ENCODE results near the gene AKAP1. TPM values are rescaled to one million over a fixed set of nuclear protein-coding genes. Genes with fewer than 3 reads are reported as not detected.

AKAP1 gene
- total RNA-seq, 1 donor from 2014 or later = 29.8 TPM

GRCh38 chr17:57168695-57169094, 83.6 kb downstream of the AKAP1 start:
- H3K4me3 ChIP-seq (ENCODE audit: low read depth, low read length) = no peak overlapping the region
- TF ChIP-seq, protein P1, sequence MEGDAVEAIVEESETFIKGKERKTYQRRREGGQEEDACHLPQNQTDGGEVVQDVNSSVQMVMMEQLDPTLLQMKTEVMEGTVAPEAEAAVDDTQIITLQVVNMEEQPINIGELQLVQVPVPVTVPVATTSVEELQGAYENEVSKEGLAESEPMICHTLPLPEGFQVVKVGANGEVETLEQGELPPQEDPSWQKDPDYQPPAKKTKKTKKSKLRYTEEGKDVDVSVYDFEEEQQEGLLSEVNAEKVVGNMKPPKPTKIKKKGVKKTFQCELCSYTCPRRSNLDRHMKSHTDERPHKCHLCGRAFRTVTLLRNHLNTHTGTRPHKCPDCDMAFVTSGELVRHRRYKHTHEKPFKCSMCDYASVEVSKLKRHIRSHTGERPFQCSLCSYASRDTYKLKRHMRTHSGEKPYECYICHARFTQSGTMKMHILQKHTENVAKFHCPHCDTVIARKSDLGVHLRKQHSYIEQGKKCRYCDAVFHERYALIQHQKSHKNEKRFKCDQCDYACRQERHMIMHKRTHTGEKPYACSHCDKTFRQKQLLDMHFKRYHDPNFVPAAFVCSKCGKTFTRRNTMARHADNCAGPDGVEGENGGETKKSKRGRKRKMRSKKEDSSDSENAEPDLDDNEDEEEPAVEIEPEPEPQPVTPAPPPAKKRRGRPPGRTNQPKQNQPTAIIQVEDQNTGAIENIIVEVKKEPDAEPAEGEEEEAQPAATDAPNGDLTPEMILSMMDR (conservative IDR thresholded peaks at IDR 0.05; ENCODE audit: low read depth, low read length) = no peak
- no peak for DNase-seq (ENCODE audit: low read depth)

DNA sequence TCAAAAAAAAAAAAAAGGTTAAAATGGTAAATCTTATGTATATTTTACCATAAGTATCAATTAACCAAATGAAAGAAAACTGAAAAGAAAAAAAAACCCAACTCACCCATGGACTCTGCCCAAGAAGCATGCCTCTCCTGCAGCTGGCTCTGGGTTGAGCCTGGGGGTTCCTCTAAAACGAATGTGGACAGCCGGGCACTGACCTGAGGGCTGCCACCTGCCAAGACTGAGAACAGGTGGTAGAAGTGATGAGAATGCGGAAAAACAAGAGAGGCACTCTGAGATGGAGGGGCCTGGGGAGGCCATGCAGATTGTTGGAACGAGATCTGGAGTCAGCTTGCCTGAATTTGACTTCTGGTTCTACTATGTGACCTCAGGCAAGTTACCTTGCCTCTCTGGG, 85.8 kb downstream of the AKAP1 start:
- DNase-seq (ENCODE audit: low read depth) = no peak
- TF ChIP-seq, protein P1 (conservative IDR thresholded peaks at IDR 0.05; ENCODE audit: low read depth, low read length) = no peak
- no peak overlapping the region for H3K4me3 ChIP-seq (ENCODE audit: low read depth, low read length)

Other genes starting within 250 kb of the AKAP1 start
- gene TRIM25, start 171.2 kb upstream of the AKAP1 start, total RNA-seq = 51.7 and 58.1 TPM in 2 replicates
- gene COIL, start 124.2 kb upstream of the AKAP1 start, total RNA-seq = 15.3 and 19.7 TPM in 2 replicates
- 9.2 and 14.3 TPM in 2 replicates for gene SCPEP1, start 107.1 kb upstream of the AKAP1 start, total RNA-seq
- gene MSI2, start 171.3 kb downstream of the AKAP1 start, total RNA-seq = 26.3 and 26.6 TPM in 2 replicates